Measurements from ENCODE around the gene LINGO3.

Gene LINGO3

DNA sequence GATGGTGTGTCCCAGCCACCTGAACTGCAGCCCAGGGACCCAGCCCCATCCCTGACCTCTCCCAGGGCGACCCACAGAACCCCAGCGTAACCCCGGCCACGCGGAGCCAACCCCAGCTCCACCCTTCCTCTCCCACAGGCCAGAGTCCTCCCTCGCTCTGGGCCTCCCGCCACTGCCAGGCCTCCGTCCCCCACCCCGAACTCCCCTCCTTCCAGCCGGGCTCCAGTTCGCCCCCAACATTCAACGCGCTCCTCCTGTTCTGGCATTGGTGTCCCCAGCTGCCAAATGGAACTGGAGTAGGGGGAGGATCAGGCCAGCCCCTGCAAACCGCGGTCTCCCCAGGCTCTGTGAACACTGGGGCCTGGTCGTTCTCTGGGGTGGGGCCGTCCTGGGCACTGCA lies 7.4 kb downstream of the LINGO3 start:
- DNase-seq (ENCODE audit: low read depth, low spot score), result no peak
- TF ChIP-seq POLR2AphosphoS5 (IDR thresholded peaks at IDR 0.05; ENCODE audit: borderline replicate concordance, low read depth, low read length), result no peak
- Histone ChIP-seq H3K9me3 (ENCODE audit: low read depth, low read length) (no peaks in the 10 kb centered on the region), H3K27ac (no peak overlapping the region), H3K36me3 (ENCODE audit: insufficient read depth, low read length) (no peaks in the 10 kb centered on the region), H3K4me3 (no peak overlapping the region), H3K9ac (ENCODE audit: insufficient read length) (no peak overlapping the region)

DNA sequence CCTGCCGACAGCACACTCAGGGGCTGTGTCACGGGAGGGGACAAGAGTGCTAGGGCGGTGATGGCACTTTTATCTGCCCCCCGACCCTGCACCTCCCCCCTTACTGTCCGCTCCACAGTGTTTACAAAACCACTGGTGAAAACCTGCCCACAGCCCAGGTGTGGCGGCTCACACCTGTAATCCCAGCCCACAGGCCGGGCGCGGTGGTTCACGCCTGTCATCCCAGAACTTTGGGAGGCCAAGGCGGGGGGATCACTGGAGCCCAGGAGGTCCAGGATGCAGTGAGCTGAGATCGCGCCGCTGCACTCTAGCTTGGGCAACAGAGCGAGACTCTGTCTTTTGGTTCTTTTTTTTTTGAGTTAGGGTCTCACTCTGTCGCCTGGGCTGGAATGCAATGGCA lies 11.8 kb downstream of the LINGO3 start:
- DNase-seq (ENCODE audit: low read depth, low spot score), result no peak
- TF ChIP-seq EZH2 (IDR thresholded peaks at IDR 0.05) (no peak), POLR2AphosphoS5 (IDR thresholded peaks at IDR 0.05; ENCODE audit: borderline replicate concordance, low read depth, low read length) (no peak), FOXP2 (optimal IDR thresholded peaks at IDR 0.05; ENCODE audit: control extremely low read depth, extremely low read length, insufficient read depth) (no peak)
- Histone ChIP-seq H3K27ac (no peak overlapping the region), H3K4me3 (no peak overlapping the region), H3K9me3 (ENCODE audit: low read depth, low read length) (no peaks in the 10 kb centered on the region), H3K9ac (ENCODE audit: insufficient read length) (no peak overlapping the region), H3K36me3 (ENCODE audit: insufficient read depth, low read length) (no peaks in the 10 kb centered on the region)

DNA sequence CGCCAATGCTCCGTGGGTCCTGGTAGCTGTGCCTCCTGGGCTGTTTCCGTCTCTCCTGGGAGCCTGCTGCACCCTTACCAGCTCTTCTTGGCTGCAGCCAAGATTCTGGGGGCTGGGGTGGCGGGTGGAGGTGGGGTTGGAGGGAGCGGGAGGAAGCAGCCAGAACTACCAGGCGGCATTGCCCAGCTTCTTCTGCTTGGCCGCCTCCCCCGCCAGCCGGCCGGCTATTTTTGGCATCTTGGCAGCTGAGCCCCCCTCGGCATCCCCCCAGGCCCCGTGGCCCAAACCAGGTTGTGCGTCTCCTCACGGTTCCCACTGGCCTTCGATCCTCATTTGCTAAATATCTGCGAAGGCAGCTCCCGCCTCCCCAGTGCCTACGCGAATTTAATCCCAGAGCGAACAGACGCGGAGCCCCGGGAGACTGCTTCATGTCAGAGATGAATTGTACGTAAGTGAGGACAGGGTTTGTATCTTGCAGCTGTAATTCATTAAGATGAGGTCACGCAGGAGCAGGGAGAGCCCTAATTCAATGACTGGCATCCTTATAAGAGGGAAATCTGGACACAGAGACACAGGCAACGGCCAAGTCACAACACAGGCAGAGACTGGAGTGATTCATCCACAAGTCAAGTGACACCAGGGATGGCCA lies 13.1 kb downstream of the LINGO3 start:
- Histone ChIP-seq H3K4me3 (peak overlapping the region; percentile 36; the same call in 1 of the 2 replicates), H3K36me3 (ENCODE audit: insufficient read depth, low read length) (no peaks in the 10 kb centered on the region), H3K9me3 (ENCODE audit: low read depth, low read length) (no peaks in the 10 kb centered on the region), H3K9ac (ENCODE audit: insufficient read length) (no peak overlapping the region), H3K27ac (no peak overlapping the region)
- TF ChIP-seq EZH2 (IDR thresholded peaks at IDR 0.05) (no peak), POLR2AphosphoS5 (IDR thresholded peaks at IDR 0.05; ENCODE audit: borderline replicate concordance, low read depth, low read length) (no peak), FOXP2 (optimal IDR thresholded peaks at IDR 0.05; ENCODE audit: control extremely low read depth, extremely low read length, insufficient read depth) (no peak)
- no peak for DNase-seq (ENCODE audit: low read depth, low spot score)

DNA sequence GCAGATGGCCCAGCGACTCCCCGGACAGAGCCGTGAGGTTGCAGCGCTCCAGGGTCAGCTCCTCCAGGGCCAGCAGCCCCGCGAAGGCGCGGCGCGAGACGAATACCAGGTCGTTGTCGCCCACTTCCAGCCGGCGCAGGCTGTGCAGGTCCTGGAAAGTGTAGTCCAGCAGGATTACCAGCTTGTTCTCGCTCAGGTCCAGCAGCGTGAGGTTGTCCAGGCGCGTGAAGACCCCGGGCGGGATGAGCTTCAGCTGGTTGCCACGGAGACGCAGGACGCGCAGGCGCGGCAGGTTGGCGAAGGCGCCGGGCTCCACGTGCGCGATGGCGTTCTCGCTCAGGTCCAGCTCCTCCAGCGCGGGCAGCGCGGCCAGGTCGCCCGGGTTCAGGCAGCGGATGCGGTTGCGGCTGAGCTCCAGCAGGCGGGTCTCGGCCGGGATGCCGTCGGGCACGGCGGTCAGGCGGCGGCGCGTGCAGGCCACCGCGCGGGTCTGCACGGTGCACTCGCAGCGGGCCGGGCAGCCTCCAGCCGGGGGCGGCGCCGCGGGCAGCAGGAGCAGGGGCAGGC lies 16.7 kb downstream of the LINGO3 start:
- DNase-seq (ENCODE audit: low read depth, low spot score), result no peak
- Histone ChIP-seq H3K9me3 (ENCODE audit: low read depth, low read length) (no peaks in the 10 kb centered on the region), H3K36me3 (ENCODE audit: insufficient read depth, low read length) (no peaks in the 10 kb centered on the region), H3K9ac (ENCODE audit: insufficient read length) (no peak overlapping the region), H3K27ac (no peak overlapping the region), H3K4me3 (no peak overlapping the region)
- TF ChIP-seq POLR2AphosphoS5 (IDR thresholded peaks at IDR 0.05; ENCODE audit: borderline replicate concordance, low read depth, low read length) (no peak), EZH2 (IDR thresholded peaks at IDR 0.05) (no peak), FOXP2 (optimal IDR thresholded peaks at IDR 0.05; ENCODE audit: control extremely low read depth, extremely low read length, insufficient read depth) (no peak)

DNA sequence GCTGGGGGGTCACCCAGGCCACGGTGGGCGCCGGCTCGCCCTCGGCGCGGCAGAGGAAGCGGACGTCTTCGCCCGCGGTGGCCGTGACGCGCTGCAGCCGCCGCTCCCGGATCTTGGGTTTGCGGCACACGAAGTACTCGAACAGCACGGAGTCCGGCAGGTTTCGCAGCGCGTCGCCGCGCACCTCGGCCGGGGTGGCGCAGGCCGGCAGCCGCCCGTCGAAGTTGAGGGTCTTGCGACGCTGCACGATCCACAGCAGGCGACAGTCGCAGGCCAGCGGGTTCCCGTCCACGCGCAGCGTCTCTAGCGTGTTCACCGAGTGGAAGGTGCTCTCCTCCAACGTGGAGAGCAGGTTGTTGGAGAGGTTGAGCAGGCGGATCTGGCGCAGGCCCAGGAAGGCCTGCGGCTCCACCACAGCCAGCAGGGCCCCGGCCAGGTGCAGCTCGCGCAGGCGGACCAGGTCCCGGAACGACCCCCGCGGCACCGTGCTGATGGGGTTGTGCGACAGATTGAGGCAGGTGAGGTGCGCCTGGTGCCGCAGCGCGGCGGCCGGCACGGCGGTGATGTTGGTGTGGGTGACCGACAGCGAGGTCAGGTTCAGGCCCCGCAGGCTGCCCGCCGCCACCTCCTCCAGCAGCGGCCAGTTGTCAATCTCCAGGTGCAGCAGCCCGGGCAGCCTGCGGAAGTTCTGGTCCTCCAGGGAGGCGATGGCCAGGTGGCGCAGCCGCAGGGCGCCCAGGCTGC lies 17.3 kb downstream of the LINGO3 start:
- TF ChIP-seq EZH2 (IDR thresholded peaks at IDR 0.05), result no peak
- no peak for TF ChIP-seq FOXP2 (optimal IDR thresholded peaks at IDR 0.05; ENCODE audit: control extremely low read depth, extremely low read length, insufficient read depth)
- no peak for TF ChIP-seq POLR2AphosphoS5 (IDR thresholded peaks at IDR 0.05; ENCODE audit: borderline replicate concordance, low read depth, low read length)
- Histone ChIP-seq H3K36me3 (ENCODE audit: insufficient read depth, low read length) (no peaks in the 10 kb centered on the region), H3K27ac (no peak overlapping the region), H3K9ac (ENCODE audit: insufficient read length) (no peak overlapping the region), H3K4me3 (no peak overlapping the region), H3K9me3 (ENCODE audit: low read depth, low read length) (no peaks in the 10 kb centered on the region)
- no peak for DNase-seq (ENCODE audit: low read depth, low spot score)

DNA sequence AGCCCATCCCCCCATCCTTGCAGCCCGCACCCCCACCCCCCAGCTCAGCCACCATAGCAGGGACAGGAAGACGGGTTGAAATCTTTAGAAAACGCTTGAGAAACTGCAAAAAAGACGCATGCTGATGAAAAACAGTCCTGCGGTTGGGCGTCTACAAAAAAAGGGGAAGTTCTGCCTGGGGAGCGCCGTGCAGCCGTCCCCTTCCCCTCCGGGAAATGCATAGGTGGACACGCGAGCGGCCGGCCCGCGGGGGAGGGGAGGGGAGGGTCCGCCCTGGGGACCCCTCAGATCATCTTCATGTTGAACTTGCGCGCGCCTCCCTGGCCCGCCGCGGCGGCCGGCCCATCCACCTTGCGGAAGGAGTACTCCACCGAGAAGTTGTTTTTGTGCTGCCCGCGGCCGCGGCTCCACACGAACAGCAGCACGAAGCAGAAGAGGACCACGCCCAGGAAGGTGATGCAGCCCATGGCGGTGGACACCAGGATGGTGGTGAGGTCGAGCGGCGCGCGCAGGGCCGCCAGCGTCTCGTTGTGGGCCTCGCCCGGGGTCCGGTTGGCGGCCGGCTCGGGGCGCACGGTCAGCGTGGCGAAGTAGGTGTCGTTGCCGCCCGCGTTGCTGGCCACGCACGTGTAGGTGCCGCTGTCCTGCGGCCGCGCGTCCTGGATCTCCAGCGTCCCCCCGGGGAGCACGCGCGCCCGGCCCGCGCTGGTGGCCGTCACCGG lies 18.1 kb downstream of the LINGO3 start:
- Histone ChIP-seq H3K27ac (no peak overlapping the region), H3K9me3 (ENCODE audit: low read depth, low read length) (no peaks in the 10 kb centered on the region), H3K9ac (ENCODE audit: insufficient read length) (no peak overlapping the region), H3K4me3 (peak overlapping the region; percentile 64), H3K36me3 (ENCODE audit: insufficient read depth, low read length) (no peaks in the 10 kb centered on the region)
- TF ChIP-seq EZH2 (IDR thresholded peaks at IDR 0.05), result peak; percentile 10
- no peak for TF ChIP-seq FOXP2 (optimal IDR thresholded peaks at IDR 0.05; ENCODE audit: control extremely low read depth, extremely low read length, insufficient read depth)
- TF ChIP-seq POLR2AphosphoS5 (IDR thresholded peaks at IDR 0.05; ENCODE audit: borderline replicate concordance, low read depth, low read length), result no peak
- no peak for DNase-seq (ENCODE audit: low read depth, low spot score)

DNA sequence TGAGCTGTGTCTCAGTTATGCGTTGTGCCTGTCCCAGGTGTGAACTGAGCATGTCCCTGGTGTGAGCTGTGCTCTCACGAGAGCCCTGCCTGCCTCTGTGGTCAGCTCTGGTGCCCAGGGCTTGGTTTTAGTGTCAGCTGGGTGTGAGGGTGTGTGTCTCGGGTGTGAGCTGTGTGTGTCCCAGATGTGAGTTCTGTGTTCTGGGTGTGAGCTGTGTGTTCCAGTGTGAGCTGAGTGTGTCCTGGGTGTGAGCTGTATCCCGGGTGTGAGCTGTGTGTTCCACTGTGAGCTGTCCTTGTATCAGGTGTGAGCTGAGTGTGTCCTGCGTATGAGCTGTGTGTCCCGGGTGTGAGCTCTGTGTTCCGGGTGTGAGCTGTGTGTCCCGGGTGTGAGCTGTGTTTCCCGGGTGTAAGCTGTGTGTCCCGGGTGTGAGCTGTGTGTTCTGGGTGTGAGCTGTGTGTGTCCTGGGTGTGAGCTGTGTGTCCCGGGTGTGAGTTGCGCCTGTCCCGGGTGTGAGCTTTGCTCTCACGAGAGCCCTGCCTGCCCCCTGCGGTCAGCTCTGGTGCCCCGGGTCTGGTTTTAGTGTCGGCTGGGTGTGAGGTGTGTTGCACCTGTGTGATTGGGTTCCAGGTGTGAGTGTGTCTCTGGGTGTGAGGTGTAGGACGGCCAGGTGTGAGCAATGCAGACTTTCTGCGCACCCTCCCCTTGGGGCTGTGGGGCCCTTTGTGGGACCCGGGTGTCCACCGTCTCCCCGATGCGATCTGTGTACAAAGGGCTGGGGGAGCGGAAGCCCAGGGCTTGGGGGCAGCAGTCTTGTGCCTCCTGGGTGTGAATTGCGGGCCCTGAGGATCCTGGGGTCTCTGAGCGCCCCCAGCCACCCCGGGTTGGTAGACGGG lies 18.9 kb downstream of the LINGO3 start:
- Histone ChIP-seq H3K4me3 (no peak overlapping the region; the same call in 1 of the 2 replicates), H3K9ac (ENCODE audit: insufficient read length) (no peak overlapping the region), H3K36me3 (ENCODE audit: insufficient read depth, low read length) (no peaks in the 10 kb centered on the region), H3K9me3 (ENCODE audit: low read depth, low read length) (no peaks in the 10 kb centered on the region), H3K27ac (no peak overlapping the region)
- TF ChIP-seq POLR2AphosphoS5 (IDR thresholded peaks at IDR 0.05; ENCODE audit: borderline replicate concordance, low read depth, low read length) (no peak), EZH2 (IDR thresholded peaks at IDR 0.05) (no peak), FOXP2 (optimal IDR thresholded peaks at IDR 0.05; ENCODE audit: control extremely low read depth, extremely low read length, insufficient read depth) (no peak)
- DNase-seq (ENCODE audit: low read depth, low spot score), result no peak
